H9 (cell line): Measurements from ENCODE around the gene PRKAG2. TPM values are rescaled to one million over a fixed set of nuclear protein-coding genes. Genes with fewer than 3 reads are reported as not detected.

ENCODE experiments used
- DNase-seq: peaks from one replicate; pipeline ENCODE4 v3.0.0-alpha.2; 2017
- H2AFZ ChIP-seq: one replicate; pipeline ENCODE4 v1.6.1; 2013; ENCODE audit warnings: mild to moderate bottlenecking, low read length, control low read depth, moderate library complexity
- H2AK5ac ChIP-seq: 2 replicates; pipeline ENCODE4 v1.6.1; 2013; ENCODE audit warnings: low read length, control low read depth, mixed read lengths; ENCODE audit not compliant: insufficient read length
- H2BK120ac ChIP-seq: one replicate; pipeline ENCODE4 v1.6.1; 2013; ENCODE audit warnings: low read depth, mild to moderate bottlenecking, low read length, control low read depth, inconsistent platforms; ENCODE audit not compliant: poor library complexity, severe bottlenecking
- H2BK12ac ChIP-seq: 2 replicates; pipeline ENCODE4 v1.6.1; 2013; ENCODE audit warnings: low read length, control low read depth, mixed read lengths, low read depth; ENCODE audit not compliant: insufficient read length
- H2BK15ac ChIP-seq: 2 replicates; pipeline ENCODE4 v1.6.1; 2013; ENCODE audit warnings: low read depth, low read length, control low read depth
- H2BK20ac ChIP-seq: one replicate; pipeline ENCODE4 v1.6.1; 2013; ENCODE audit warnings: low read depth, mild to moderate bottlenecking, low read length, control low read depth, inconsistent platforms; ENCODE audit not compliant: poor library complexity, severe bottlenecking
- H2BK5ac ChIP-seq: 2 replicates; pipeline ENCODE4 v1.6.1; 2013; ENCODE audit warnings: low read length, control low read depth, mixed read lengths; ENCODE audit not compliant: insufficient read length
- H3K14ac ChIP-seq: 2 replicates; pipeline ENCODE4 v1.6.1; 2013; ENCODE audit warnings: low read length, control low read depth; ENCODE audit not compliant: insufficient read depth
- H3K18ac ChIP-seq: 2 replicates; pipeline ENCODE4 v1.6.1; 2013; ENCODE audit warnings: low read depth, mild to moderate bottlenecking, mixed read lengths, low read length, control low read depth; ENCODE audit not compliant: insufficient read length
- H3K23ac ChIP-seq: 2 replicates; pipeline ENCODE4 v1.6.1; 2013; ENCODE audit warnings: low read length, control low read depth, mixed read lengths, low read depth; ENCODE audit not compliant: insufficient read length
- H3K23me2 ChIP-seq: 2 replicates; pipeline ENCODE4 v1.6.1; 2013; ENCODE audit warnings: low read depth, mild to moderate bottlenecking, mixed read lengths, low read length, control low read depth; ENCODE audit not compliant: insufficient read length, poor library complexity, severe bottlenecking
- H3K27ac ChIP-seq: 2 replicates; pipeline ENCODE4 v1.5.1; 2013; ENCODE audit warnings: low read length, control low read depth, mixed read lengths, low read depth; ENCODE audit not compliant: insufficient read length
- H3K27me3 ChIP-seq: 2 replicates; pipeline ENCODE4 v1.6.1; 2013; ENCODE audit warnings: low read length, control low read depth, inconsistent platforms; ENCODE audit not compliant: insufficient read depth
- H3K4ac ChIP-seq: 2 replicates; pipeline ENCODE4 v1.6.1; 2013; ENCODE audit warnings: low read depth, mild to moderate bottlenecking, control low read depth, inconsistent platforms, low read length, moderate library complexity
- H3K4me1 ChIP-seq: 2 replicates; pipeline ENCODE4 v1.6.1; 2013; ENCODE audit warnings: low read length, control low read depth, inconsistent platforms; ENCODE audit not compliant: insufficient read depth
- H3K4me2 ChIP-seq: 2 replicates; pipeline ENCODE4 v1.6.1; 2013; ENCODE audit warnings: low read length, control low read depth, mixed read lengths; ENCODE audit not compliant: insufficient read length, insufficient read depth
- H3K56ac ChIP-seq: 2 replicates; pipeline ENCODE4 v1.6.1; 2013; ENCODE audit warnings: low read depth, mild to moderate bottlenecking, mixed read lengths, low read length, control low read depth; ENCODE audit not compliant: insufficient read length
- H3K79me1 ChIP-seq: 2 replicates; pipeline ENCODE4 v1.6.1; 2013; ENCODE audit warnings: low read depth, mild to moderate bottlenecking, moderate library complexity, low read length, control low read depth, inconsistent platforms; ENCODE audit not compliant: insufficient read depth, poor library complexity, severe bottlenecking
- H3K79me2 ChIP-seq: 2 replicates; pipeline ENCODE4 v1.6.1; 2013; ENCODE audit warnings: low read length, control low read depth, inconsistent platforms; ENCODE audit not compliant: insufficient read depth
- H3K9ac ChIP-seq: 2 replicates; pipeline ENCODE4 v1.6.1; 2013; ENCODE audit warnings: low read length, control low read depth, mixed read lengths; ENCODE audit not compliant: insufficient read length; ENCODE audit errors: extremely low read depth
- H3K9me3 ChIP-seq: one replicate; pipeline ENCODE4 v1.6.1; 2013; ENCODE audit warnings: low read depth, low read length, inconsistent platforms; ENCODE audit not compliant: control insufficient read depth
- H3T11ph ChIP-seq: one replicate; pipeline ENCODE4 v1.6.1; 2013; ENCODE audit warnings: mild to moderate bottlenecking, low read length, control low read depth, inconsistent platforms
- H4K20me1 ChIP-seq: one replicate; pipeline ENCODE4 v1.6.1; 2013; ENCODE audit not compliant: control insufficient read depth, insufficient read length, insufficient read depth
- H4K5ac ChIP-seq: 2 replicates; pipeline ENCODE4 v1.6.1; 2013; ENCODE audit warnings: low read depth, mild to moderate bottlenecking, mixed read lengths, low read length, control low read depth; ENCODE audit not compliant: insufficient read length
- H4K8ac ChIP-seq: replicated peaks from 2 replicates; pipeline ENCODE4 v1.6.1; 2013; ENCODE audit warnings: low read length, control low read depth, mixed read lengths, low read depth; ENCODE audit not compliant: insufficient read length
- H4K91ac ChIP-seq: 2 replicates; pipeline ENCODE4 v1.6.1; 2013; ENCODE audit warnings: low read depth, mild to moderate bottlenecking, moderate library complexity, mixed read lengths, low read length, control low read depth; ENCODE audit not compliant: insufficient read length
- H3K27ac Mint-ChIP-seq, 3 experiments: 2 replicates in 2 of 3; 3 replicates in 1 of 3; pipeline ENCODE4 v1.8.0; 2020 to 2021; ENCODE audit warnings: mixed read lengths in 3 of 3, mild to moderate bottlenecking in 1 of 3, moderate library complexity in 1 of 3
- H3K27me3 Mint-ChIP-seq: 2 replicates; pipeline ENCODE4 v1.8.0; 2021; ENCODE audit warnings: low read depth, mild to moderate bottlenecking, moderate library complexity, mixed read lengths
- H3K36me3 Mint-ChIP-seq, 3 experiments: 2 replicates in 2 of 3; 3 replicates in 1 of 3; pipeline ENCODE4 v1.8.0; 2020 to 2021; ENCODE audit warnings: low read depth in 3 of 3, mixed read lengths in 3 of 3; ENCODE audit not compliant: insufficient read depth in 1 of 3
- H3K4me1 Mint-ChIP-seq, 2 experiments: 2 replicates each; pipeline ENCODE4 v1.8.0; 2020; ENCODE audit warnings: mixed read lengths in 2 of 2
- H3K4me3 Mint-ChIP-seq, 2 experiments: 2 replicates in 1 of 2; 3 replicates in 1 of 2; pipeline ENCODE4 v1.8.0; 2020 to 2021; ENCODE audit warnings: mild to moderate bottlenecking in 2 of 2, mixed read lengths in 2 of 2, moderate library complexity in 1 of 2
- H3K9me3 Mint-ChIP-seq, 2 experiments: 2 replicates in 1 of 2; 3 replicates in 1 of 2; pipeline ENCODE4 v1.8.0; 2020; ENCODE audit warnings: mild to moderate bottlenecking in 2 of 2, mixed read lengths in 2 of 2, moderate library complexity in 1 of 2
- WGBS: extraction: QIAGEN DNeasy Blood & Tissue Kit; methylation state at CpG from one replicate; pipeline ENCODE4 v1.1.7; 2013; ENCODE audit warnings: missing lambda C conversion rate, low lambda C conversion rate, mixed read lengths; ENCODE audit not compliant: insufficient read length; ENCODE audit errors: extremely low coverage; 5-methylcytosine and 5-hydroxymethylcytosine counted together
- total RNA-seq: library from RNA; stranded (reverse); gene quantifications from 2 replicates; pipeline ENCODE4 v1.2.1, GENCODE V29; 2021
- TF ChIP-seq, protein P1 (sequence below): fragments of 200-600 bp; sonication (generic); conservative IDR thresholded peaks from 3 replicates; pipeline ENCODE4 v1.8.0; 2021; ENCODE audit warnings: antibody characterized with exemption, mild to moderate bottlenecking

The PRKAG2 gene
- total RNA-seq, 1 experiment from 2014 or later: 11.8 TPM

DNA sequence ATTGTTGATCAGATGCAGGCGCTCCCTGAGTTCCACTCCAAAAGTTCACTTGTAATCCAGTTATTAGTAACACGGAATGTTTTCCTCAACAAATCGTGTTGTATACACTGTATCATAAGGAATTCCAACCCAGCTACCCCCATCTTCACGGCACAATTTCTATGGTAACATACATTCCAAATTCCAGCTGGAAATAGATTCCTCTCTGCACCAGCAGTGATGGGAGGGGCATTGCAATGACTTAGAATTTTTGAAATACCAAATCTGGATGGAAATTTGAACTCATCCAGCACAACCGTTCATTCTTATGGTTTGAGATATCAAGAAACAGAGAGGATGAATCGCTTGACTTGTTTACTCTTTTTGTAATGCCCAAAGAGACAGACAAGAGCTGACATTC lies 318.3 kb downstream of the PRKAG2 start:
- no peak overlapping the region for H3K4me2 ChIP-seq
- WGBS: no CpG with 5 or more reads among the region's 6 CpGs
- H2AFZ ChIP-seq: no peak overlapping the region
- no peak overlapping the region for H3K23ac ChIP-seq
- H4K8ac ChIP-seq: no peak overlapping the region
- no peak overlapping the region for H3K56ac ChIP-seq
- no peak overlapping the region for H3T11ph ChIP-seq
- H3K23me2 ChIP-seq: no peaks in the 10 kb centered on the region
- no peak overlapping the region for H2BK12ac ChIP-seq
- no peaks in the 10 kb centered on the region for H4K20me1 ChIP-seq
- peaks cover 0 to 2% (median 0%) of the 10 kb centered on the region in 3 experiments; a peak in 2 of 7 replicates for H3K36me3 Mint-ChIP-seq
- no peak overlapping the region for H4K5ac ChIP-seq
- H3K9me3 ChIP-seq: no peaks in the 10 kb centered on the region
- H3K27ac ChIP-seq: no peak overlapping the region
- no peaks in the 10 kb centered on the region for H3K79me2 ChIP-seq
- no peaks in the 10 kb centered on the region for H3K27me3 ChIP-seq
- no peak overlapping the region for H3K4me3 Mint-ChIP-seq
- H2BK15ac ChIP-seq: no peak overlapping the region
- no peaks in the 10 kb centered on the region for H3K27me3 Mint-ChIP-seq
- no peak overlapping the region for H2BK5ac ChIP-seq
- H3K9me3 Mint-ChIP-seq: no peaks in the 10 kb centered on the region
- H3K4ac ChIP-seq: no peak overlapping the region
- H4K91ac ChIP-seq: no peak overlapping the region
- H2AK5ac ChIP-seq: no peak overlapping the region
- DNase-seq: no peak
- H3K79me1 ChIP-seq: no peaks in the 10 kb centered on the region
- H2BK120ac ChIP-seq: no peak overlapping the region
- no peak overlapping the region for H2BK20ac ChIP-seq
- H3K14ac ChIP-seq: no peak overlapping the region
- H3K4me1 ChIP-seq: no peaks in the 10 kb centered on the region
- H3K4me1 Mint-ChIP-seq: peaks cover 4 to 7% of the 10 kb centered on the region in 2 experiments
- no peak overlapping the region for H3K18ac ChIP-seq
- H3K27ac Mint-ChIP-seq: no peak overlapping the region
- TF ChIP-seq, protein P1, sequence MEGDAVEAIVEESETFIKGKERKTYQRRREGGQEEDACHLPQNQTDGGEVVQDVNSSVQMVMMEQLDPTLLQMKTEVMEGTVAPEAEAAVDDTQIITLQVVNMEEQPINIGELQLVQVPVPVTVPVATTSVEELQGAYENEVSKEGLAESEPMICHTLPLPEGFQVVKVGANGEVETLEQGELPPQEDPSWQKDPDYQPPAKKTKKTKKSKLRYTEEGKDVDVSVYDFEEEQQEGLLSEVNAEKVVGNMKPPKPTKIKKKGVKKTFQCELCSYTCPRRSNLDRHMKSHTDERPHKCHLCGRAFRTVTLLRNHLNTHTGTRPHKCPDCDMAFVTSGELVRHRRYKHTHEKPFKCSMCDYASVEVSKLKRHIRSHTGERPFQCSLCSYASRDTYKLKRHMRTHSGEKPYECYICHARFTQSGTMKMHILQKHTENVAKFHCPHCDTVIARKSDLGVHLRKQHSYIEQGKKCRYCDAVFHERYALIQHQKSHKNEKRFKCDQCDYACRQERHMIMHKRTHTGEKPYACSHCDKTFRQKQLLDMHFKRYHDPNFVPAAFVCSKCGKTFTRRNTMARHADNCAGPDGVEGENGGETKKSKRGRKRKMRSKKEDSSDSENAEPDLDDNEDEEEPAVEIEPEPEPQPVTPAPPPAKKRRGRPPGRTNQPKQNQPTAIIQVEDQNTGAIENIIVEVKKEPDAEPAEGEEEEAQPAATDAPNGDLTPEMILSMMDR: no peak
- H3K9ac ChIP-seq: no peak overlapping the region
